Testis (tissue), 2 donors: Measurements from ENCODE around the gene CCDC83.

ENCODE experiments used
- CTCF ChIP-seq, 3 experiments: fragments of 450-650 bp in 2 of 3; fragments of 200-600 bp in 1 of 3; sonication (generic) in 1 of 3; IDR thresholded peaks; one replicate each; pipeline ENCODE4 v1.5.1; 2016 to 2019; ENCODE audit warnings: antibody characterized with exemption in 3 of 3, mild to moderate bottlenecking in 2 of 3, moderate library complexity in 1 of 3
- POLR2A ChIP-seq: fragments of 450-650 bp; IDR thresholded peaks from one replicate; pipeline ENCODE4 v1.6.1; 2017; ENCODE audit warnings: antibody characterized with exemption, mild to moderate bottlenecking, moderate library complexity

GRCh38 chr11:85951049-85951405, 95.8 kb downstream of the CCDC83 start:
- TF ChIP-seq CTCF (IDR thresholded peaks at IDR 0.05) (no peak), POLR2A (no peak)
